ENCODE results near the gene MINDY2.

MINDY2 gene

DNA sequence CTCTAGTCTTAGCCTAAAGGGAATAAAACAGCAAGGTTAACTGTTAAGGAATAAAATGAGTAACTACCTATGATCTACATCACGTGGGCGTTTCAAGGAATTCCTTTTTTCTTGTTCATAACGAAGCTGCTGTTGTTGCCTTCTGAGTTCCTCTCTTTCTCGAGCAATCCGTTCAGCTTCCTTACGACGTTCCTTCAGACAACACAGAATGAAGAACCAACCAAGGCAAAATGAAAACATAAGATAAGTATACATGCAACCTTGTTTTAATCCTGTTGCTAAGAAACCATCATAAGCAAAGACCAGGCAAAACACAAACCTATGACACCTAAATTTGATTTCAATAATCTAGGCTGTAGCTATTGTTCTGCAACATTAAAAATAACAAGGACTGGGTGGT lies 118.3 kb downstream of the MINDY2 start:
- no peak for DNase-seq

GRCh38 chr15:58898150-58898680 lies 127.1 kb downstream of the MINDY2 start:
- DNase-seq = no peak

GRCh38 chr15:58900631-58901030 lies 129.5 kb downstream of the MINDY2 start:
- DNase-seq = no peak

- no peak for DNase-seq
Observed at GRCh38 chr15:58908550-58909309, 137.6 kb downstream of the MINDY2 start.

- DNase-seq = no peak
Observed at GRCh38 chr15:58909616-58910015, 138.5 kb downstream of the MINDY2 start.

GRCh38 chr15:58910456-58910855 lies 139.4 kb downstream of the MINDY2 start:
- no peak for DNase-seq

Data from NCI-H1105 (cell line).